Activated T-helper 1 cell treated with anti-CD3 and anti-CD28 coated beads, Interleukin-2, amount 50 U/mL, for 16 hours (primary cell): ENCODE results near the gene MRPL23.

ENCODE experiments used
- DNase-seq, 2 donors: peaks; one replicate each; pipeline ENCODE4 v3.0.0-alpha.2; 2020; ENCODE audit warnings: low read depth in 1 of 2, low spot score in 1 of 2

Gene MRPL23

GRCh38 chr11:1988667-1989317 is 41.7 kb downstream of the MRPL23 start:
- no peak for DNase-seq

GRCh38 chr11:1989953-1990352 is 42.8 kb downstream of the MRPL23 start:
- DNase-seq, result no peak

- no peak for DNase-seq
These were observed 43.9 kb downstream of the MRPL23 start for GRCh38 chr11:1990872-1991578.

- DNase-seq, result no peak
These were observed 45.0 kb downstream of the MRPL23 start for GRCh38 chr11:1992111-1992510.

GRCh38 chr11:1994121-1994520 is 47.0 kb downstream of the MRPL23 start:
- no peak for DNase-seq

- no peak for DNase-seq
These were observed 50.6 kb downstream of the MRPL23 start, which contains the start of gene H19 for GRCh38 chr11:1997755-1998154. TSS of gene H19 (minus strand) at chr11:1997842.

GRCh38 chr11:1998290-1998689 is 51.2 kb downstream of the MRPL23 start:
- no peak for DNase-seq

- no peak for DNase-seq
These were observed 51.7 kb downstream of the MRPL23 start for GRCh38 chr11:1998861-1999260.

- DNase-seq, result no peak
These were observed 55.1 kb downstream of the MRPL23 start for GRCh38 chr11:2002042-2002776.

GRCh38 chr11:2002807-2003206 is 55.7 kb downstream of the MRPL23 start:
- DNase-seq, result no peak

GRCh38 chr11:2004466-2004865 is 57.3 kb downstream of the MRPL23 start:
- DNase-seq, result no peak
